ENCODE measurements around the gene ATP6V1E1.
"Not testable (repeated sequence)": the region's sequence is repeated elsewhere in the genome, so short reads cannot be mapped to it uniquely, and the experiment has no call there.

The ATP6V1E1 gene

GRCh38 chr22:17575151-17575550 lies 53.4 kb downstream of the ATP6V1E1 start:
- TF ChIP-seq CTCF (conservative IDR thresholded peaks at IDR 0.05) = no peak

GRCh38 chr22:17570851-17571631 lies 57.5 kb downstream of the ATP6V1E1 start:
- H3K27ac ChIP-seq = peak overlapping the region; percentile 89; the same call in 1 of the 2 replicates
- no peak for TF ChIP-seq CTCF (conservative IDR thresholded peaks at IDR 0.05)

More at GRCh38 chr22:17575151-17575550, 53.4 kb downstream of the ATP6V1E1 start:
- H3K27ac ChIP-seq = no peak overlapping the region

- peak overlapping the region; percentile 89 for H3K27ac ChIP-seq
- no peak for TF ChIP-seq CTCF (conservative IDR thresholded peaks at IDR 0.05)
Measured at GRCh38 chr22:17569971-17570511, 58.5 kb downstream of the ATP6V1E1 start.

GRCh38 chr22:17566776-17567175 lies 61.8 kb downstream of the ATP6V1E1 start:
- TF ChIP-seq CTCF (conservative IDR thresholded peaks at IDR 0.05) = no peak

GRCh38 chr22:17566016-17566687 lies 62.4 kb downstream of the ATP6V1E1 start:
- H3K27ac ChIP-seq = not testable (repeated sequence)

More at GRCh38 chr22:17566776-17567175, 61.8 kb downstream of the ATP6V1E1 start:
- H3K27ac ChIP-seq = no peak overlapping the region

- peak; percentile 14; the same call in 1 of the 2 replicates for TF ChIP-seq CTCF (conservative IDR thresholded peaks at IDR 0.05)
- peak overlapping the region; percentile 19; the same call in 1 of the 2 replicates for H3K27ac ChIP-seq
Measured at GRCh38 chr22:17563936-17564391, 64.6 kb downstream of the ATP6V1E1 start.

- H3K27ac ChIP-seq = peak within 1 kb of the TSS; percentile 41; the same call in 1 of the 2 replicates
- no peak for TF ChIP-seq CTCF (conservative IDR thresholded peaks at IDR 0.05)
Measured at GRCh38 chr22:17562906-17563870, 65.4 kb downstream of the ATP6V1E1 start, which contains the start of gene SLC25A18. Gene SLC25A18, plus strand, starts transcription at chr22:17563498. Its CDS starts 16,447 bp downstream, at chr22:17579945.
